A673 (cell line): ENCODE results near the gene KCNT2.

Source experiments
- EZH2 ChIP-seq: fragments of 200-600 bp; sonication (generic); IDR thresholded peaks from 2 replicates; pipeline ENCODE4 v1.6.1; 2017; ENCODE audit warnings: borderline replicate concordance, low read depth, mild to moderate bottlenecking, mixed read lengths, antibody characterized with exemption, low read length; ENCODE audit not compliant: poor library complexity, severe bottlenecking
- TF ChIP-seq, protein P1 (sequence below): fragments of 300-800, 200-600 bp; sonication (generic); conservative IDR thresholded peaks from 2 replicates; pipeline ENCODE4 v1.5.1; 2017; ENCODE audit warnings: low read depth, mild to moderate bottlenecking, antibody characterized with exemption, low read length, moderate library complexity, mixed read lengths

DNA sequence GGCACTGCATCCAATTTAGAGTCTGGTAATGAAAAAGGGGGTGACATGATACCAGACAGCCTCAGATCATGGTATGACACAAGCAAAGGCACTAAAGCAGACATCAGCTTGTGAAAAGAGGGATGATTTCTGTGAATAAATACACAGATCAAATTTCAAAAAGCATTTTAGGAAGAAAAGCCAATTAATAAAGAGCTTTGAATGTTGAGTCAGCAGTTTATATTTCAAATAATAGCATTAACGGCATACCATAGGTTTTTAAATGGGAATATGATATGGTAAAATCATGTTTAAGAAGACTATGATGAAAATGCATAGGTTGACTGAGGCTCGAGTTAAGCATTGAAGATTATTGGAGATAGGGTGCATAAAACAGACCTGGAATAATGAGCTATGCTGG lies 13.5 kb downstream of the KCNT2 start:
- TF ChIP-seq EZH2 = no peak
- TF ChIP-seq, protein P1, sequence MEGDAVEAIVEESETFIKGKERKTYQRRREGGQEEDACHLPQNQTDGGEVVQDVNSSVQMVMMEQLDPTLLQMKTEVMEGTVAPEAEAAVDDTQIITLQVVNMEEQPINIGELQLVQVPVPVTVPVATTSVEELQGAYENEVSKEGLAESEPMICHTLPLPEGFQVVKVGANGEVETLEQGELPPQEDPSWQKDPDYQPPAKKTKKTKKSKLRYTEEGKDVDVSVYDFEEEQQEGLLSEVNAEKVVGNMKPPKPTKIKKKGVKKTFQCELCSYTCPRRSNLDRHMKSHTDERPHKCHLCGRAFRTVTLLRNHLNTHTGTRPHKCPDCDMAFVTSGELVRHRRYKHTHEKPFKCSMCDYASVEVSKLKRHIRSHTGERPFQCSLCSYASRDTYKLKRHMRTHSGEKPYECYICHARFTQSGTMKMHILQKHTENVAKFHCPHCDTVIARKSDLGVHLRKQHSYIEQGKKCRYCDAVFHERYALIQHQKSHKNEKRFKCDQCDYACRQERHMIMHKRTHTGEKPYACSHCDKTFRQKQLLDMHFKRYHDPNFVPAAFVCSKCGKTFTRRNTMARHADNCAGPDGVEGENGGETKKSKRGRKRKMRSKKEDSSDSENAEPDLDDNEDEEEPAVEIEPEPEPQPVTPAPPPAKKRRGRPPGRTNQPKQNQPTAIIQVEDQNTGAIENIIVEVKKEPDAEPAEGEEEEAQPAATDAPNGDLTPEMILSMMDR = no peak
